ENCODE results near the gene TM4SF5.

TM4SF5 gene

GRCh38 chr17:4790705-4791088 lies 19.0 kb downstream of the TM4SF5 start:
- Histone ChIP-seq H3K79me2 (ENCODE audit: insufficient read depth, low read depth) (no peaks in the 10 kb centered on the region), H3K27me3 (ENCODE audit: insufficient read depth, low read depth) (no peaks in the 10 kb centered on the region), H3K4me1 (ENCODE audit: low read depth, poor library complexity, severe bottlenecking) (no peaks in the 10 kb centered on the region), H3K9ac (peak overlapping the region; percentile 35; the same call in 1 of the 2 replicates), H3K36me3 (ENCODE audit: insufficient read depth) (no peaks in the 10 kb centered on the region), H2AFZ (ENCODE audit: low read depth) (no peak overlapping the region), H3K27ac (peak overlapping the region; percentile 48), H4K20me1 (ENCODE audit: insufficient read depth) (no peaks in the 10 kb centered on the region), H3K4me3 (IDR thresholded peaks at IDR 0.05; ENCODE audit: insufficient read depth, low read depth, low read length) (no peak overlapping the region), H3K4me2 (no peak overlapping the region)
- TF ChIP-seq CTCF (conservative IDR thresholded peaks at IDR 0.05; ENCODE audit: low read depth, low read length), result no peak

- no peak for TF ChIP-seq CTCF (conservative IDR thresholded peaks at IDR 0.05; ENCODE audit: low read depth, low read length)
- H3K4me3 ChIP-seq (IDR thresholded peaks at IDR 0.05; ENCODE audit: insufficient read depth, low read depth, low read length), result no peak overlapping the region
- no peak overlapping the region for H3K4me2 ChIP-seq
These were observed 23.5 kb downstream of the TM4SF5 start for GRCh38 chr17:4795168-4795567.

GRCh38 chr17:4796552-4796920 lies 24.9 kb downstream of the TM4SF5 start:
- H3K79me2 ChIP-seq (ENCODE audit: insufficient read depth, low read depth), result no peaks in the 10 kb centered on the region
- H3K27me3 ChIP-seq (ENCODE audit: insufficient read depth, low read depth), result no peaks in the 10 kb centered on the region
- no peaks in the 10 kb centered on the region for H4K20me1 ChIP-seq (ENCODE audit: insufficient read depth)
- H3K36me3 ChIP-seq (ENCODE audit: insufficient read depth), result no peaks in the 10 kb centered on the region
- TF ChIP-seq CTCF (conservative IDR thresholded peaks at IDR 0.05; ENCODE audit: low read depth, low read length), result no peak
- H3K4me2 ChIP-seq, result peak overlapping the region; percentile 25; the same call in 1 of the 2 replicates
- peak overlapping the region; percentile 61; the same call in 1 of the 2 replicates for H3K9ac ChIP-seq
- peaks cover 15% of the 10 kb centered on the region for H3K4me1 ChIP-seq (ENCODE audit: low read depth, poor library complexity, severe bottlenecking)
- H2AFZ ChIP-seq (ENCODE audit: low read depth), result no peak overlapping the region
- no peak overlapping the region for H3K4me3 ChIP-seq (IDR thresholded peaks at IDR 0.05; ENCODE audit: insufficient read depth, low read depth, low read length)
- peak overlapping the region; percentile 35; the same call in 1 of the 2 replicates for H3K27ac ChIP-seq

More at GRCh38 chr17:4795168-4795567, 23.5 kb downstream of the TM4SF5 start:
- Histone ChIP-seq H3K4me1 (ENCODE audit: low read depth, poor library complexity, severe bottlenecking) (peaks cover 4% of the 10 kb centered on the region), H3K27me3 (ENCODE audit: insufficient read depth, low read depth) (no peaks in the 10 kb centered on the region), H3K36me3 (ENCODE audit: insufficient read depth) (no peaks in the 10 kb centered on the region), H3K79me2 (ENCODE audit: insufficient read depth, low read depth) (no peaks in the 10 kb centered on the region), H2AFZ (ENCODE audit: low read depth) (no peak overlapping the region), H3K9ac (no peak overlapping the region), H3K27ac (no peak overlapping the region), H4K20me1 (ENCODE audit: insufficient read depth) (no peaks in the 10 kb centered on the region)

GRCh38 chr17:4800462-4801196 lies 28.9 kb downstream of the TM4SF5 start:
- H2AFZ ChIP-seq (ENCODE audit: low read depth), result peak overlapping the region; percentile 10; the same call in 1 of the 2 replicates
- H3K27me3 ChIP-seq (ENCODE audit: insufficient read depth, low read depth), result no peaks in the 10 kb centered on the region
- H3K36me3 ChIP-seq (ENCODE audit: insufficient read depth), result no peaks in the 10 kb centered on the region
- TF ChIP-seq CTCF (conservative IDR thresholded peaks at IDR 0.05; ENCODE audit: low read depth, low read length), result no peak
- peak overlapping the region; percentile 51 for H3K4me2 ChIP-seq
- H3K4me1 ChIP-seq (ENCODE audit: low read depth, poor library complexity, severe bottlenecking), result peaks cover 16% of the 10 kb centered on the region
- H3K9ac ChIP-seq, result peak overlapping the region; percentile 53; the same call in 1 of the 2 replicates
- peak overlapping the region; percentile 85 for H3K27ac ChIP-seq
- H3K4me3 ChIP-seq (IDR thresholded peaks at IDR 0.05; ENCODE audit: insufficient read depth, low read depth, low read length), result no peak overlapping the region
- no peaks in the 10 kb centered on the region for H4K20me1 ChIP-seq (ENCODE audit: insufficient read depth)
- H3K79me2 ChIP-seq (ENCODE audit: insufficient read depth, low read depth), result no peaks in the 10 kb centered on the region
